BE2C (cell line): Measurements from ENCODE around the gene L3MBTL3.

Source experiments
- DNase-seq: peaks from one replicate; pipeline ENCODE4 v3.0.0-alpha.2; 2020
- H3K27me3 ChIP-seq: fragments of 250-450 bp; sonication (Bioruptor Pico); 2 replicates; pipeline ENCODE4 v1.5.1; 2020; ENCODE audit warnings: mild to moderate bottlenecking
- H3K36me3 ChIP-seq: fragments of 250-450 bp; sonication (Bioruptor Pico); 2 replicates; pipeline ENCODE4 v1.5.1; 2020; ENCODE audit warnings: mild to moderate bottlenecking
- H3K4me1 ChIP-seq: fragments of 250-450 bp; sonication (Bioruptor Pico); 2 replicates; pipeline ENCODE4 v1.5.1; 2020
- H3K4me3 ChIP-seq: 2 replicates; pipeline ENCODE4 v1.5.1; 2011; ENCODE audit warnings: low read depth, low read length
- H3K9me3 ChIP-seq: fragments of 250-450 bp; sonication (Bioruptor Pico); 2 replicates; pipeline ENCODE4 v1.5.1; 2020
- CTCF ChIP-seq: IDR thresholded peaks from 2 replicates; pipeline ENCODE4 v1.5.1; 2012; ENCODE audit warnings: mild to moderate bottlenecking, low read depth, low read length

Gene L3MBTL3

GRCh38 chr6:130043344-130043743 lies 25.0 kb downstream of the L3MBTL3 start:
- DNase-seq = no peak
- Histone ChIP-seq H3K4me3 (no peak overlapping the region), H3K27me3 (no peaks in the 10 kb centered on the region), H3K36me3 (no peaks in the 10 kb centered on the region), H3K4me1 (no peaks in the 10 kb centered on the region), H3K9me3 (no peaks in the 10 kb centered on the region)
- no peak for TF ChIP-seq CTCF

- Histone ChIP-seq H3K27me3 (no peaks in the 10 kb centered on the region), H3K9me3 (no peaks in the 10 kb centered on the region), H3K4me1 (no peaks in the 10 kb centered on the region), H3K4me3 (no peak overlapping the region), H3K36me3 (no peaks in the 10 kb centered on the region)
- no peak for DNase-seq
- TF ChIP-seq CTCF = no peak
Measured at GRCh38 chr6:130045622-130046021, 27.2 kb downstream of the L3MBTL3 start.

GRCh38 chr6:130046671-130047070 lies 28.3 kb downstream of the L3MBTL3 start:
- no peaks in the 10 kb centered on the region for H3K4me1 ChIP-seq
- no peaks in the 10 kb centered on the region for H3K27me3 ChIP-seq
- DNase-seq = no peak
- H3K36me3 ChIP-seq = no peaks in the 10 kb centered on the region
- no peak for TF ChIP-seq CTCF
- H3K4me3 ChIP-seq = no peak overlapping the region
- H3K9me3 ChIP-seq = no peaks in the 10 kb centered on the region

GRCh38 chr6:130047088-130047995 lies 29.0 kb downstream of the L3MBTL3 start:
- H3K27me3 ChIP-seq = no peaks in the 10 kb centered on the region
- DNase-seq = no peak
- no peak overlapping the region for H3K4me3 ChIP-seq
- no peaks in the 10 kb centered on the region for H3K9me3 ChIP-seq
- no peaks in the 10 kb centered on the region for H3K36me3 ChIP-seq
- TF ChIP-seq CTCF = no peak
- H3K4me1 ChIP-seq = no peaks in the 10 kb centered on the region

GRCh38 chr6:130050230-130050629 lies 31.8 kb downstream of the L3MBTL3 start:
- H3K4me1 ChIP-seq = no peaks in the 10 kb centered on the region
- DNase-seq = no peak
- no peak for TF ChIP-seq CTCF
- H3K27me3 ChIP-seq = no peaks in the 10 kb centered on the region
- H3K4me3 ChIP-seq = no peak overlapping the region
- H3K9me3 ChIP-seq = no peaks in the 10 kb centered on the region
- H3K36me3 ChIP-seq = no peaks in the 10 kb centered on the region

- TF ChIP-seq CTCF = no peak
- Histone ChIP-seq H3K36me3 (no peaks in the 10 kb centered on the region), H3K27me3 (no peaks in the 10 kb centered on the region), H3K4me1 (no peaks in the 10 kb centered on the region), H3K9me3 (no peaks in the 10 kb centered on the region), H3K4me3 (no peak overlapping the region)
- DNase-seq = no peak
Measured at GRCh38 chr6:130054725-130055124, 36.3 kb downstream of the L3MBTL3 start.
